Activated CD4-positive, alpha-beta T cell treated with anti-CD3 and anti-CD28 coated beads for 48 hours (primary cell): ENCODE results near the gene CALU.

ENCODE experiments used
- DNase-seq: peaks from one replicate; pipeline ENCODE4 v3.0.0-alpha.2; 2020

The CALU gene

GRCh38 chr7:128752251-128752650, 13.1 kb downstream of the CALU start:
- DNase-seq = no peak

- no peak for DNase-seq
Observed at GRCh38 chr7:128755075-128755818, 16.1 kb downstream of the CALU start.

- DNase-seq = no peak
Observed at GRCh38 chr7:128755819-128756476, 16.8 kb downstream of the CALU start.

- DNase-seq = no peak
Observed at GRCh38 chr7:128757203-128757602, 18.0 kb downstream of the CALU start.

- DNase-seq = no peak
Observed at GRCh38 chr7:128758553-128758952, 19.4 kb downstream of the CALU start.

GRCh38 chr7:128759242-128759641, 20.1 kb downstream of the CALU start:
- no peak for DNase-seq

- no peak for DNase-seq
Observed at GRCh38 chr7:128763541-128763940, 24.4 kb downstream of the CALU start.

GRCh38 chr7:128767475-128768110, 28.4 kb downstream of the CALU start:
- DNase-seq = no peak

- DNase-seq = no peak
Observed at GRCh38 chr7:128770233-128770632, 31.1 kb downstream of the CALU start.

- no peak for DNase-seq
Observed at GRCh38 chr7:128773604-128774003, 34.4 kb downstream of the CALU start.

GRCh38 chr7:128774029-128774689, 35.0 kb downstream of the CALU start:
- DNase-seq = no peak

- DNase-seq = no peak
Observed at GRCh38 chr7:128774921-128775320, 35.8 kb downstream of the CALU start.

- no peak for DNase-seq
Observed at GRCh38 chr7:128775744-128776474, 36.8 kb downstream of the CALU start, which contains the start of gene OPN1SW. Gene OPN1SW, minus strand, starts transcription at chr7:128775794. Its CDS starts 13 bp downstream, at chr7:128775781.

- DNase-seq = no peak
Observed at GRCh38 chr7:128777156-128778123, 38.3 kb downstream of the CALU start.

GRCh38 chr7:128778946-128779345, 39.8 kb downstream of the CALU start:
- DNase-seq = no peak

GRCh38 chr7:128781126-128781525, 42.0 kb downstream of the CALU start:
- DNase-seq = no peak

- DNase-seq = no peak
Observed at GRCh38 chr7:128781851-128782250, 42.7 kb downstream of the CALU start.

GRCh38 chr7:128783143-128783861, 44.1 kb downstream of the CALU start:
- DNase-seq = peak; percentile 39

- DNase-seq = no peak
Observed at GRCh38 chr7:128785738-128786137, 46.6 kb downstream of the CALU start.
